HG03066 (cell line): ENCODE results near the gene RPL14.
"Not testable (repeated sequence)": the region's sequence is repeated elsewhere in the genome, so short reads cannot be mapped to it uniquely, and the experiment has no call there.

Experiments used
- ATAC-seq: cut with Tn5 transposase; IDR thresholded peaks from one replicate; pipeline ENCODE4 v1.9.1; 2021; ENCODE audit warnings: low read depth; ENCODE audit not compliant: unreplicated experiment

RPL14 gene

DNA sequence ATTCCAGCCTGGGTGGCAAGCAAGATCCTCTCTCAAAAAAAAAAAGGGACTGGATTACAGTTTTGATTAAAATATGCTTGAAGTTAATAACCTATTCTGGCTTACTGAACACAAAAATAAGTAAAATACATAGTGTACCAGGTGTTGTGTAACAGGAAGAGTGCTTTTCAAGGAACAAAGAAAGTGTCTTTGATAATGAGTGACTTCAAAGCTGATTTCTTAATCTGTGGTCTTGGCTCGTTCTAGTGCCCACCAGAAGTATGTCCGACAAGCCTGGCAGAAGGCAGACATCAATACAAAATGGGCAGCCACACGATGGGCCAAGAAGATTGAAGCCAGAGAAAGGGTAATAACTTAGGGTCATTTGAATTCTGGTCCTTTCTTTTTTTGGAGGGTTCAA, 4.0 kb downstream of the RPL14 start:
- ATAC-seq = no peak

- ATAC-seq = not testable (repeated sequence)
Measured at GRCh38 chr3:40462838-40463237, 5.7 kb downstream of the RPL14 start.

GRCh38 chr3:40463579-40463978, 6.4 kb downstream of the RPL14 start:
- ATAC-seq = no peak

DNA sequence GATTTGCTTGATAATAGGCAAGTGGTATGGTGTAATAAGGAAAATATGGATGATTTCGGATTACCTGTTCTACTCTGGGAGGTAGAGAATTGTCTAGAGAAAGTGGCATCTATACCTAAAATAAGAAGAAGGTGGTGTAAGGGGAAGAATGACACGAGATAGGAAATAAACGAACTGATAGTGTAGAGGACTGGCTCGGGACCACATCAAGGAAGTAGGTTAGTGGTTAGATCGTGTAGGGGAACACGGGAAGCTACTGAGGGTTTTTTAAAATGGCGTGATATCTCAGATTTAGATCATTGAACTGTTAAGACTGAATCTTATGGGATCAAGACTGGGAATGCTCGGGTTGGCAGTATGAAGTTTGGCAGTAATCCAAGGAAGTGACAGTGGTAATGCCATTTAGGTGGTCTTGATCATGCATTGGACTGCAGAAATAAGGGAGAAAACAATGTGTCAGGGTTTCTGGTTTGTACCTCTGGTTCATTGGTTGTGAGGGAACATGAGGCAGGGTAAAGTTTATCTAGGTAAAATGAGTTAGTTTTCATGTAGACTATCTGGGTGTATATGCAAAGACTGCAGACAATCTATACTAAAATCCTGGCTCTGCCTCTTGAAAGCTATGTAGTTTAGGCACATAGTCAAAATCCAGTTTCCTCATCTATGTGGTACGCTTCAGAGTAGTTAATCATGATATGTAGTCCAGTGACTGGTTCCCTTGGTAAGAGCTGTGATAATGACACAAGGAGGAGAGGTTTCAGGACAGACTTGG, 7.4 kb downstream of the RPL14 start:
- ATAC-seq = no peak

- no peak for ATAC-seq
Measured at GRCh38 chr3:40465111-40465407, 7.9 kb downstream of the RPL14 start.

DNA sequence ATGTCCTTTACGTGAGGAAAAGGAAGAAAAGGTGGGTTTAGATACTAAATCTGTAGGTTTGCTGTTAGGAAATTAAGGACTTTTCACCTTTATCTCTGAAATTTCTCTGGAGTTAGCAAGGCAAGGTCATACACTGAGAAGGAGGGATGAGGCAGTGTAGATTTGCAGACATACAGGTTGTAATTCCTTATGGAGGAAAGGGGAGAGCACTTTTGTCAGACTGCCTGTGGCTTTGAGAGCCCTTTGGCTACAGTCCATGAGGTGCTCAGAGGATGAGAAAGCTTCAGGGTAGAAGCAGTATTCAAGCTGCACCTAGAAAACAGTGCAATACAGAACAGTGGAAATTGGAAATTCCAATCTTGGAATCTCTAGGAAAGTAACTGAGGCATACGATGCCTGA, 8.3 kb downstream of the RPL14 start:
- ATAC-seq = no peak

DNA sequence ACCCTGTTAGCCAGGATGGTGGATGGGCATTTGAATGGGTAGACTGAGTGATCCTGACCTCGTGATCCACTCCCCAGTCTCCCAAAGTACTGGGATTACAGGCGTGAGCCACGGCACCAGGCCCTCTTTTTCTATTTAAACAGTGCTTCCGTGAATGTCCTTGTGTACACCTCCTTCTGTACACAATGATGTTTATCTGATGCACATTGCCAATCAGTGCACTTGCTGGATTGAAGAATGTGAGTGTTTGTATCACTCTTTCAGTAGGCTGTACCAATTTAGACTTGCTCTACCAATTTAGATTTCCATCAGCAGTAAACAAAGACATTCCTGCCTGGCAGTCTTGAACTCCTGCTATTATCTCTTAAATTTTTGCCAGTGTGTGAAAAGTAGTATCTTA, 10.9 kb downstream of the RPL14 start:
- ATAC-seq = no peak

- ATAC-seq = no peak
Measured at GRCh38 chr3:40470701-40471100, 13.6 kb downstream of the RPL14 start.

DNA sequence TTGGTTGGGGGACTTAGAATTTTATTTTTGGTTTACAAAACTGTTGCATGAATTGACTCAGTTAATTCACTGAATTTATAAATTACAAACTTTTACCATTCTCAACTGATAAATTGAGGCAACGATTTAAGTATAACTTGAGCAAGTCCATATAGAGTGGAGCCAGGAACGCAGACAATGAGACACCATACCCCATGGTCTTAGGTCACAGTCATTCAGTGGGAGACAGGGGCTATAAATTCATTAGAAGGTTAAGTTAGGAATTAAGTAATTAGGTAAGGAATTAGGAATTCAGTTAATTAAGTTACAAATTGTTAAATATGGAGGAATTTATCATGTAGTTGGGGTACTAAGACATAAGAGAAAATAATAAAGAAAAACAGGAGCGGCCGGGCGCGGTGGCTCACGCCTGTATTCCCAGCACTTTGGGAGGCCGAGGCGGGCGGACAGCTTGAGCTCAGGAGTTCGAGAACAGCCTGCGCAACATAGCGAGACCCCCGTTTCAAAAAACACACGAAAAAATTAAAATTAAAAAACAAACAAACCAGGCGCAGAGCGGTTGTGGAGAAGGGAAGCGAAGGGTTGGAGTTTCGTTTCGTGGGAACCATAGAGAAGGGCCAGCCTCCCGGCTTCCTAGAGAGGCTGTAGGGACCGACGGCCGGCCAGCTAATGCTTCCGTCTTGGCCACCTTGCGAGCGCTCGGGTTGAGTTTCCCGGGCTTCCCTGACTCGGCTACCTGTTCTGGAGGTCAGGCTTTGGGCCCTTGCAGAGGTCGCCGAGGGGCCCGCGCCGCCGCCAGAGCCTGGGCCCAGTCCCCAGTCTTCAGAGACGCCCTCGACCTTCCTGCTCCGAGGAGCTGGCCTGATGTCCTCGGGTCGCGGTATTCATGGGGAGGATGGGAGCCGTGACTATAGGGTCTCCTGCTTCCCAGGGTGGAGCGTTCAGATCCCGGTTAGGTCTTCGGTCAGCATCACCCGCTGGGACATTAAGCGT, 19.6 kb downstream of the RPL14 start, which contains the start of gene ZNF619:
TSS of gene ZNF619 (plus strand) at position 645 of the 993 bp plus-strand sequence. CDS start 858 bp downstream, outside the sequence.
- ATAC-seq = peak; percentile 80

DNA sequence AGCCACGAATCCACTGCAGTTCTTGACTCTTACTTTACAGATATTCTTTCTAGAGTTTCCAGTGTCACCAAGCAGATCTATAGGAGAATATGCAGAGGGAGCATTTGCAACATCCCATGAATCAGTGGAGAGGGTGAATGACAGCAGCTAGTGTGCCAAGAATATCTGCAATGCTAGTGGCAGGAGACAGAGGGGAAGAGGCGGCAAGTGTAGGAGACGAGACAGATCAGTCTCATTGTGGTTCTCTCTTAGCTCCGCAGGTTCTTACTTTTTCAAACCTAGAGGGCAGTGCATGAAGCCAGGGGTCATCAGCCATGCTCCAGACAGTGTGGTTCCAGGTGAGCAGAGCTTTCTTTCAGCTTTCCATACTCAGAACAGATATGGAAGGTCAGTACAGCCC, 20.5 kb downstream of the RPL14 start:
- no peak for ATAC-seq

GRCh38 chr3:40487172-40487571, 30.0 kb downstream of the RPL14 start:
- no peak for ATAC-seq

DNA sequence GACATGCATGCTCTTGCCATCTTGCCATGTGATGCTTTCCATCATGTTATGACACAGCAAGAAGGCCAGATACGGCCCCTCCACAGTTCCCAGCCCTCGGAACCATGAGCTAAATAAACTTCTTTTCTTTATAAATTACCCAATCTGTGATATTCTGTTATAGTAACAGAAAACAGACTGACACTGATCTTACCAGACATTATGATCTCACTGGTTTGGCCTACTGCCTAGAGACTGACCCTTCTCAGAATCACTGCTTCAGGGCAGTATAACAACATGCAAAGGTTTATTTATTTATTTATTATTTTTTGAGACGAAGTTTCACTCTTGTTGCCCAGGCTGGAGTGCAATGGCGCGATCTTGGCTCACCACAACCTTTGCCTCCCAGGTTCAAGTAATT, 33.8 kb downstream of the RPL14 start:
- no peak for ATAC-seq

GRCh38 chr3:40494698-40495097, 37.6 kb downstream of the RPL14 start:
- no peak for ATAC-seq

- ATAC-seq = no peak
Measured at GRCh38 chr3:40497288-40497687, 40.1 kb downstream of the RPL14 start.

DNA sequence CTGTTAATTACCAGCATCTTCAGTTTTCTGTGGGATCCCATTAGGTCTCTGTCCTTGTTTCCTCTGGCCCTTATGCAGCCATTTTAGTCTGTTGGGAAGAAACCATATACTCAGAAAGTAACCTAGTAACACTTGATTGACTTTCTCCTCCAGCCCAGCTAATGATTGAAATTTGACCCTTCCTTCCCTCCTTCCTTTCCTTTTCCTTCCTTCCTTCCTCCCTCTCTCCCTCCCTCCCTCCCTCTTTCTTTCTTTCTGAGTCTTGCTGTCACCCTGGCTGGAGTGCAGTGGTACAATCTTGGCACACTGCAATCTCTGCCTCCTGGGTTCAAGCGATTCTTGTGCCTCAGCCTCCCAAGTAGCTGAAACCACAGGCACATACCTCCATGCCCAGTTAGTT, 42.8 kb downstream of the RPL14 start:
- no peak for ATAC-seq

DNA sequence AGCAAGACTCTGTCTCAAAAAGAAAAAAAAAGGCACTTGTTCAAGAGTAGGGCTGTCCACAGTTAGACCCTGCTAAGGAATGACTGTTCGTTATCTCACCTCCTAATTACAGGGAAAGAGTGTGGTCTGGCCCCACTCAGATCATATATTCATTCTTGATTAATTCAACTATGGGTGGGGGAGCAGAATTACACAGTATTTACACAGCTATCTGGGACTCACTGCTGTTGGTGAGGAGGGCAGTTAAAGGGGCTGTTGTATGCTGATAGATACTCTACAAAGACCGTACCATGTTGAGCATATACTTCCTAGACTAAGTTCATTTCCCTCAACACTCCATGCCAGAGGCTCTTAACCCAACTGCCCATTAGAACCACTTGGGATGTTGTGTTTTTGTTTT, 44.9 kb downstream of the RPL14 start:
- ATAC-seq = no peak

- ATAC-seq = no peak
Measured at GRCh38 chr3:40504636-40505430, 47.7 kb downstream of the RPL14 start.

- peak; percentile 81 for ATAC-seq
Measured at GRCh38 chr3:40505599-40506462, 48.7 kb downstream of the RPL14 start, which contains the start of gene ZNF620. Gene ZNF620, plus strand, starts transcription at chr3:40506039. Its CDS starts 314 bp downstream, at chr3:40506353.

DNA sequence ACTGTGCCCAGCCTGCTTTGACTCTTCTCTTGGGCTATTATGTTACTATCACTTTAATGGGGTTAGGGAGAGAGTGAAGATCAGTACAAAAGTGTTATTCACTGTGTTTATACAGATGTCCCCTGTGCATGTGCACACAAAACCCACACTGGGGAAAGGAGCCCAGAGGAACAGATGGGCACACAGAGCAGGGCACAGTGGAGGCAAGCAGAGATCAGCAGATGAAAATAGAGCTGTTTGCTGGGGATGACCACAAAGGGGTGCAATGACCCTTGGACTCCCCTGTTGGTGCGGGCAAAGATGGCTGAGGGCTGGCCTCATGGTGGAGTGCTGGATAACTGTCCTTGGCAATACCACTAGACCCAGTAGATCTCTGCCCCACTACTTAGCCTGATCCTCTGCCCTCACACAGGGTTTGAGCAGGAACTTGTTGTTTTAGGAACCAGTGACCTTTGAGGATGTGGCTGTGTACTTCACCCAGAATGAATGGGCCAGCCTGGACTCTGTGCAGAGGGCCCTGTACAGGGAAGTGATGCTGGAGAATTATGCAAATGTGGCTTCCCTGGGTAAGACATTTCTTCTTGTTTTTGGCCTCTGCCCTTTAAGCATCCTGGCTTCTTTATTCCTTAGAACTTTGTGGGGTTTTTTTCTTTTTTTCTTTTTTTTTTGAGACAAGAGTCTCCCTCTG, 54.0 kb downstream of the RPL14 start:
- no peak for ATAC-seq
